K562 (cell line): Measurements from ENCODE around the gene JAKMIP2.

Source experiments
- MEIS2 ChIP-seq: fragments of 450-650 bp; IDR thresholded peaks from 2 replicates; pipeline ENCODE4 v1.6.1; 2014; ENCODE audit warnings: mild to moderate bottlenecking; ENCODE audit not compliant: partially characterized antibody
- RBM25 ChIP-seq: fragments of 200-400 bp; formaldehyde crosslinking; IDR thresholded peaks from 2 replicates; pipeline ENCODE4 v1.6.1; 2018; ENCODE audit warnings: low read length, low read depth, moderate library complexity; ENCODE audit not compliant: severe bottlenecking
- TAF1 ChIP-seq: IDR thresholded peaks from 2 replicates; pipeline ENCODE4 v1.6.1; 2011; ENCODE audit warnings: mild to moderate bottlenecking, low read length, moderate library complexity; ENCODE audit not compliant: insufficient read depth, control insufficient read depth, severe bottlenecking; ENCODE audit errors: extremely low read depth
- TF ChIP-seq, protein P1 (sequence below), 3 experiments: IDR thresholded peaks in 2 of 3; conservative IDR thresholded peaks in 1 of 3; 2 replicates each; pipeline ENCODE4 v1.5.1; 2011 to 2012; ENCODE audit warnings: low read length in 3 of 3, mild to moderate bottlenecking in 3 of 3, control low read depth in 2 of 3, improper control_type of control experiment in 1 of 3, inconsistent platforms in 1 of 3, low read depth in 1 of 3, mixed read lengths in 1 of 3, moderate library complexity in 1 of 3; ENCODE audit not compliant: insufficient read depth in 2 of 3
- TF ChIP-seq, protein P2 (sequence below), 2 experiments: fragments of 450-650 bp in 1 of 2; sonication (generic) in 1 of 2; formaldehyde crosslinking; conservative IDR thresholded peaks; 2 replicates each; pipeline versions ENCODE4 v1.4.0 to v1.8.1; 2020 to 2022; ENCODE audit warnings: mild to moderate bottlenecking in 1 of 2, missing genetic modification reagents in 1 of 2

DNA sequence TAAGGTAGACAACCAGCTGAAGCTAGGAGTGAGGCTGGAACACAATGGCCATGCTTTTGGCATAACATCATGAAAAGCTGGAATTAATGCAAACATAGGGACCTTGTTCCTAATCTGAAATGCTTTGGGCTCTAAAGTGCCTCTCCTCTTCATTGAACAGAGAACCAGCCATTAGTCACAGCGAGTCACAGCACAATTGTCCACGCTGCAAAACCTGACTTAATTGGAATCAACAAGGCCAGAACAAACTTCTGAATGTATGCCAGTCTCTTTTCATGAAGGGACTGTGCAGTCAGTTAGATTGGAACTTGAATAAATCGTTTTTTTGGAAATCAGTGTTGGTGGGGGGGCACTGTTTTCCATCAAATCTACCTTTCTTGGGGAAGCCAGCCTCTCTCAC lies 96.5 kb downstream of the JAKMIP2 start:
- TF ChIP-seq, protein P1, sequence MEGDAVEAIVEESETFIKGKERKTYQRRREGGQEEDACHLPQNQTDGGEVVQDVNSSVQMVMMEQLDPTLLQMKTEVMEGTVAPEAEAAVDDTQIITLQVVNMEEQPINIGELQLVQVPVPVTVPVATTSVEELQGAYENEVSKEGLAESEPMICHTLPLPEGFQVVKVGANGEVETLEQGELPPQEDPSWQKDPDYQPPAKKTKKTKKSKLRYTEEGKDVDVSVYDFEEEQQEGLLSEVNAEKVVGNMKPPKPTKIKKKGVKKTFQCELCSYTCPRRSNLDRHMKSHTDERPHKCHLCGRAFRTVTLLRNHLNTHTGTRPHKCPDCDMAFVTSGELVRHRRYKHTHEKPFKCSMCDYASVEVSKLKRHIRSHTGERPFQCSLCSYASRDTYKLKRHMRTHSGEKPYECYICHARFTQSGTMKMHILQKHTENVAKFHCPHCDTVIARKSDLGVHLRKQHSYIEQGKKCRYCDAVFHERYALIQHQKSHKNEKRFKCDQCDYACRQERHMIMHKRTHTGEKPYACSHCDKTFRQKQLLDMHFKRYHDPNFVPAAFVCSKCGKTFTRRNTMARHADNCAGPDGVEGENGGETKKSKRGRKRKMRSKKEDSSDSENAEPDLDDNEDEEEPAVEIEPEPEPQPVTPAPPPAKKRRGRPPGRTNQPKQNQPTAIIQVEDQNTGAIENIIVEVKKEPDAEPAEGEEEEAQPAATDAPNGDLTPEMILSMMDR (IDR thresholded peaks at IDR 0.05 in 2 of 3, conservative IDR thresholded peaks at IDR 0.05 in 1 of 3; ENCODE audit: insufficient read depth in 2 of 3, low read depth in 1 of 3, low read length in 3 of 3), result no peak
- TF ChIP-seq MEIS2, result no peak
- TF ChIP-seq TAF1, result no peak
- TF ChIP-seq, protein P2, sequence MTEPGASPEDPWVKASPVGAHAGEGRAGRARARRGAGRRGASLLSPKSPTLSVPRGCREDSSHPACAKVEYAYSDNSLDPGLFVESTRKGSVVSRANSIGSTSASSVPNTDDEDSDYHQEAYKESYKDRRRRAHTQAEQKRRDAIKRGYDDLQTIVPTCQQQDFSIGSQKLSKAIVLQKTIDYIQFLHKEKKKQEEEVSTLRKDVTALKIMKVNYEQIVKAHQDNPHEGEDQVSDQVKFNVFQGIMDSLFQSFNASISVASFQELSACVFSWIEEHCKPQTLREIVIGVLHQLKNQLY (CRISPR knock-in tag; conservative IDR thresholded peaks at IDR 0.05), result no peak
- no peak for TF ChIP-seq RBM25
